Nephron (organoid): ENCODE results near the gene SFTA2.

ENCODE experiments used
- H3K27ac Mint-ChIP-seq, 3 experiments: 2 replicates each; pipeline ENCODE4 v1.8.0; 2020; ENCODE audit warnings: mixed read lengths in 3 of 3, mild to moderate bottlenecking in 2 of 3, moderate library complexity in 1 of 3
- H3K27me3 Mint-ChIP-seq: 2 replicates; pipeline ENCODE4 v1.8.0; 2021; ENCODE audit warnings: low read depth, mild to moderate bottlenecking, moderate library complexity, mixed read lengths
- H3K36me3 Mint-ChIP-seq: 2 replicates; pipeline ENCODE4 v1.8.0; 2020; ENCODE audit warnings: low read depth, mixed read lengths
- H3K4me1 Mint-ChIP-seq: 2 replicates; pipeline ENCODE4 v1.8.0; 2020; ENCODE audit warnings: mixed read lengths
- H3K4me3 Mint-ChIP-seq, 3 experiments: 2 replicates each; pipeline ENCODE4 v1.8.0; 2020; ENCODE audit warnings: mild to moderate bottlenecking in 3 of 3, mixed read lengths in 3 of 3, moderate library complexity in 2 of 3
- H3K9me3 Mint-ChIP-seq: 2 replicates; pipeline ENCODE4 v1.8.0; 2020; ENCODE audit warnings: mixed read lengths
- CTCF ChIP-seq, 3 experiments: fragments of 200-600 bp; sonication (generic); IDR thresholded peaks; one replicate each; pipeline ENCODE4 v1.5.0; 2021; ENCODE audit warnings: antibody characterized with exemption in 3 of 3; ENCODE audit not compliant: unreplicated experiment in 3 of 3

The SFTA2 gene

GRCh38 chr6:30962716-30963115 is 30.7 kb upstream of the SFTA2 start:
- no peak for TF ChIP-seq CTCF (IDR thresholded peaks at IDR 0.05; ENCODE audit: unreplicated experiment in 3 of 3)
- Mint-ChIP-seq H3K4me3 (no peak overlapping the region), H3K27me3 (peaks cover 11% of the 10 kb centered on the region), H3K4me1 (peaks cover 10% of the 10 kb centered on the region), H3K36me3 (no peaks in the 10 kb centered on the region), H3K27ac (no peak overlapping the region), H3K9me3 (no peaks in the 10 kb centered on the region)

GRCh38 chr6:30960907-30961673 is 29.1 kb upstream of the SFTA2 start:
- Mint-ChIP-seq H3K27ac (no peak overlapping the region), H3K27me3 (peaks cover 18% of the 10 kb centered on the region), H3K4me3 (no peak overlapping the region), H3K4me1 (peaks cover 16% of the 10 kb centered on the region), H3K36me3 (no peaks in the 10 kb centered on the region), H3K9me3 (no peaks in the 10 kb centered on the region)
- no peak for TF ChIP-seq CTCF (IDR thresholded peaks at IDR 0.05; ENCODE audit: unreplicated experiment in 3 of 3)

GRCh38 chr6:30957716-30958115 is 25.7 kb upstream of the SFTA2 start:
- peak overlapping the region in 1 of 3 experiments; percentile 12 for H3K27ac Mint-ChIP-seq
- no peaks in the 10 kb centered on the region for H3K9me3 Mint-ChIP-seq
- TF ChIP-seq CTCF (IDR thresholded peaks at IDR 0.05; ENCODE audit: unreplicated experiment in 3 of 3) = no peak
- no peak overlapping the region for H3K4me3 Mint-ChIP-seq
- H3K4me1 Mint-ChIP-seq = peaks cover 25% of the 10 kb centered on the region
- peaks cover 27% of the 10 kb centered on the region for H3K27me3 Mint-ChIP-seq
- no peaks in the 10 kb centered on the region for H3K36me3 Mint-ChIP-seq

GRCh38 chr6:30955367-30956042 is 23.5 kb upstream of the SFTA2 start:
- peak overlapping the region; percentile 75 to 82 (median 79) for H3K4me3 Mint-ChIP-seq
- H3K4me1 Mint-ChIP-seq = peaks cover 21% of the 10 kb centered on the region
- H3K9me3 Mint-ChIP-seq = peaks cover 13% of the 10 kb centered on the region
- TF ChIP-seq CTCF (IDR thresholded peaks at IDR 0.05; ENCODE audit: unreplicated experiment in 3 of 3) = no peak
- peaks cover 48% of the 10 kb centered on the region for H3K27me3 Mint-ChIP-seq
- H3K36me3 Mint-ChIP-seq = no peaks in the 10 kb centered on the region
- peak overlapping the region in 2 of 3 experiments; percentile 48 for H3K27ac Mint-ChIP-seq

GRCh38 chr6:30954631-30955366 is 22.8 kb upstream of the SFTA2 start:
- Mint-ChIP-seq H3K36me3 (no peaks in the 10 kb centered on the region), H3K27me3 (peaks cover 56% of the 10 kb centered on the region), H3K4me1 (peaks cover 21% of the 10 kb centered on the region), H3K27ac (no peak overlapping the region), H3K4me3 (peak overlapping the region; percentile 67 to 70 (median 68)), H3K9me3 (peaks cover 15% of the 10 kb centered on the region)
- no peak for TF ChIP-seq CTCF (IDR thresholded peaks at IDR 0.05; ENCODE audit: unreplicated experiment in 3 of 3)
